HepG2 (cell line): ENCODE measurements around the gene BLCAP. TPM values are rescaled to one million over a fixed set of nuclear protein-coding genes. Genes with fewer than 3 reads are reported as not detected.

ENCODE experiments used
- ATAC-seq: fragments of 200-7000 bp; cut with Tn5 transposase; 3 replicates; pipeline ENCODE4 v1.9.1; 2020; ENCODE audit warnings: mild to moderate bottlenecking, moderate library complexity
- BruUV-seq: library from RNA; stranded (reverse); fragments of 400-500 nt; replicated peaks from 2 replicates; lab custom pipeline; 2021; lab: Mats Ljungman, UMichigan
- CTCF ChIA-PET: fragments of 300-600 bp; formaldehyde crosslinking; extraction: SDS; loops from one replicate; lab custom pipeline; 2021; ENCODE audit warnings: low total read pairs, inconsistent platforms, low intra/inter-chr PET ratio; lab: Yijun Ruan, JAX
- POLR2A ChIA-PET: fragments of 350-600 bp; sonication (Branson Sonifier 250); formaldehyde crosslinking; loops from one replicate; lab custom pipeline; 2020; ENCODE audit warnings: antibody characterized with exemption, inconsistent platforms; lab: Yijun Ruan, JAX
- DNase-seq: peaks from one replicate; pipeline ENCODE4 v3.0.0-alpha.2; 2015; ENCODE audit warnings: low spot score
- FAIRE-seq: peaks from 3 replicates; lab custom pipeline; 2011; peaks lifted over from hg19 to GRCh38; lab: Jason Lieb, UNC
- H2AFZ ChIP-seq: one replicate; pipeline ENCODE4 v1.6.1; 2011; ENCODE audit warnings: low read length, inconsistent platforms
- H3K27ac ChIP-seq: fragments of 300-600 bp; 3 replicates; pipeline ENCODE4 v1.8.0; 2011; ENCODE audit warnings: mixed run types, mild to moderate bottlenecking, mixed read lengths, low read length, inconsistent platforms; ENCODE audit not compliant: insufficient read depth; ENCODE audit errors: extremely low read length
- H3K27me3 ChIP-seq, 2 experiments: fragments of 200-600 bp in 1 of 2; 2 replicates in 1 of 2; 3 replicates in 1 of 2; pipeline versions ENCODE4 v1.6.0 to v1.8.0; 2011; ENCODE audit warnings: low read length in 2 of 2, mild to moderate bottlenecking in 2 of 2, moderate library complexity in 2 of 2, inconsistent platforms in 1 of 2; ENCODE audit not compliant: insufficient read depth in 2 of 2, control insufficient read depth in 1 of 2
- H3K36me3 ChIP-seq, 2 experiments: fragments of 200-600 bp in 1 of 2; replicated peaks in 1 of 2; 2 replicates in 1 of 2; 3 replicates in 1 of 2; pipeline versions ENCODE4 v1.5.1 to v1.8.0; 2011; ENCODE audit warnings: low read length in 2 of 2, inconsistent platforms in 1 of 2; ENCODE audit not compliant: insufficient read depth in 2 of 2, control insufficient read depth in 1 of 2
- H3K4me1 ChIP-seq: 2 replicates; pipeline ENCODE4 v1.5.1; 2012; ENCODE audit warnings: low read length, inconsistent platforms; ENCODE audit not compliant: insufficient read depth
- H3K4me2 ChIP-seq: 2 replicates; pipeline ENCODE4 v1.6.0; 2011; ENCODE audit warnings: low read depth, low read length, inconsistent platforms
- H3K4me3 ChIP-seq, 3 experiments: fragments of 200-600 bp in 1 of 3; sonication (generic), shearing (Covaris generic) in 1 of 3; replicated peaks in 1 of 3; 2 replicates each; pipeline ENCODE4 v1.5.1; 2011 to 2016; ENCODE audit warnings: low read length in 3 of 3, inconsistent platforms in 2 of 3, low read depth in 2 of 3, mild to moderate bottlenecking in 2 of 3, control low read depth in 1 of 3, mixed read lengths in 1 of 3; ENCODE audit not compliant: insufficient read depth in 1 of 3
- H3K79me2 ChIP-seq: one replicate; pipeline ENCODE4 v1.6.1; 2011; ENCODE audit warnings: low read length, inconsistent platforms; ENCODE audit not compliant: insufficient read depth
- H3K9ac ChIP-seq: 2 replicates; pipeline ENCODE4 v1.6.0; 2011; ENCODE audit warnings: mild to moderate bottlenecking, low read depth, low read length, inconsistent platforms; ENCODE audit not compliant: insufficient read depth
- H3K9me3 ChIP-seq: 2 replicates; pipeline ENCODE4 v1.5.1; 2012; ENCODE audit warnings: mild to moderate bottlenecking, low read length
- H4K20me1 ChIP-seq: 2 replicates; pipeline ENCODE4 v1.6.0; 2011; ENCODE audit warnings: inconsistent platforms, mild to moderate bottlenecking, low read length, moderate library complexity; ENCODE audit not compliant: insufficient read depth
- ETV6 ChIP-seq: sonication (generic); formaldehyde crosslinking; conservative IDR thresholded peaks from 2 replicates; pipeline ENCODE4 v1.4.0; 2020; ENCODE audit warnings: missing genetic modification reagents
- FOXA1 ChIP-seq, 2 experiments: fragments of 450-650 bp in 1 of 2; sonication (generic) in 1 of 2; formaldehyde crosslinking in 1 of 2; IDR thresholded peaks; 2 replicates each; pipeline versions ENCODE4 v1.4.0 to v1.6.1; 2016 to 2020; ENCODE audit warnings: missing genetic modification reagents in 1 of 2
- RAD21 ChIP-seq: fragments of 450-650 bp; formaldehyde crosslinking; IDR thresholded peaks from 2 replicates; pipeline ENCODE4 v1.5.0; 2020; ENCODE audit warnings: mild to moderate bottlenecking
- STAG1 ChIP-seq: sonication (generic); formaldehyde crosslinking; IDR thresholded peaks from 2 replicates; pipeline ENCODE4 v1.4.0; 2020; ENCODE audit warnings: missing genetic modification reagents
- TEAD2 ChIP-seq: sonication (generic); formaldehyde crosslinking; IDR thresholded peaks from 2 replicates; pipeline ENCODE4 v1.9.0; 2021; ENCODE audit warnings: missing genetic modification reagents
- ZNF407 ChIP-seq: sonication (generic); formaldehyde crosslinking; IDR thresholded peaks from one replicate; pipeline ENCODE4 v1.5.1; 2020; ENCODE audit warnings: mild to moderate bottlenecking, missing genetic modification reagents; ENCODE audit errors: not compliant biosample characterization
- ZNF737 ChIP-seq: sonication (generic); formaldehyde crosslinking; IDR thresholded peaks from 2 replicates; pipeline ENCODE4 v1.5.0; 2020; ENCODE audit warnings: missing genetic modification reagents, mild to moderate bottlenecking, borderline replicate concordance
- ZSCAN29 ChIP-seq: sonication (generic); formaldehyde crosslinking; conservative IDR thresholded peaks from 2 replicates; pipeline ENCODE4 v1.4.0; 2020; ENCODE audit warnings: mild to moderate bottlenecking, missing genetic modification reagents
- WGBS: methylation state at CpG from one replicate; pipeline ENCODE4 v1.1.6; 2017; ENCODE audit warnings: low lambda C conversion rate; 5-methylcytosine and 5-hydroxymethylcytosine counted together
- in situ Hi-C: cut with HindIII; loops from 2 replicates; pipeline ENCODE4 v1.10.0; 2017; ENCODE audit warnings: low pct_unique_long_range_greater_than_20kb; ENCODE audit not compliant: extremely low pct_ligation_motif_present
- intact Hi-C: fragments of 100-400 bp; cut with micrococcal nuclease; formaldehyde crosslinking; loops from one replicate; pipeline ENCODE4 v1.10.0; 2022; ENCODE audit not compliant: unreplicated experiment
- polyA plus RNA-seq, 8 experiments: library from polyadenylated mRNA; depleted of rRNA in 3 of 8; stranded (reverse) in 7 of 8; unstranded in 1 of 8; fragments of >200 nt; fragmentation: Illumina TruSeq in 4 of 8; extraction: Trizol in 4 of 8; gene quantifications; 2 replicates each; pipeline versions ENCODE4 v1.2.1 to v1.2.3, GENCODE V29; 2011 to 2016; ENCODE audit warnings: low read depth in 4 of 8, missing spikeins in 1 of 8, mixed read lengths in 1 of 8; ENCODE audit not compliant: insufficient read depth in 1 of 8
- total RNA-seq, 5 experiments: library from RNA; depleted of rRNA; stranded (reverse); fragments of >200 nt; fragmentation: Illumina TruSeq; extraction: Trizol; gene quantifications; 2 replicates each; pipeline ENCODE4 v1.2.3, GENCODE V29; 2016; ENCODE audit warnings: low read depth in 1 of 5
- TF ChIP-seq, protein P1 (sequence below): sonication (generic); formaldehyde crosslinking; IDR thresholded peaks from 2 replicates; pipeline ENCODE4 v1.5.0; 2020; ENCODE audit warnings: mild to moderate bottlenecking, missing genetic modification reagents, moderate library complexity

BLCAP gene
- total and polyA plus RNA-seq, 2 of the 13 experiments (the other 11 are each of a cell fraction or from before 2014, with no cell fraction given), result 52.4 to 86.8 TPM

GRCh38 chr20:37501940-37502339 is 25.7 kb downstream of the BLCAP start:
- TF ChIP-seq FOXA1 (IDR thresholded peaks at IDR 0.05) (no peak), FOXA1 (CRISPR knock-in tag; IDR thresholded peaks at IDR 0.05) (peak; percentile 73), ZNF737 (no peak), ETV6 (no peak), STAG1 (CRISPR knock-in tag) (peak; percentile 31; the same call in 1 of the 2 replicates), TEAD2 (CRISPR knock-in tag) (no peak), RAD21 (CRISPR knock-in tag) (peak; percentile 44; the same call in 1 of the 2 replicates)
- TF ChIP-seq, protein P1, sequence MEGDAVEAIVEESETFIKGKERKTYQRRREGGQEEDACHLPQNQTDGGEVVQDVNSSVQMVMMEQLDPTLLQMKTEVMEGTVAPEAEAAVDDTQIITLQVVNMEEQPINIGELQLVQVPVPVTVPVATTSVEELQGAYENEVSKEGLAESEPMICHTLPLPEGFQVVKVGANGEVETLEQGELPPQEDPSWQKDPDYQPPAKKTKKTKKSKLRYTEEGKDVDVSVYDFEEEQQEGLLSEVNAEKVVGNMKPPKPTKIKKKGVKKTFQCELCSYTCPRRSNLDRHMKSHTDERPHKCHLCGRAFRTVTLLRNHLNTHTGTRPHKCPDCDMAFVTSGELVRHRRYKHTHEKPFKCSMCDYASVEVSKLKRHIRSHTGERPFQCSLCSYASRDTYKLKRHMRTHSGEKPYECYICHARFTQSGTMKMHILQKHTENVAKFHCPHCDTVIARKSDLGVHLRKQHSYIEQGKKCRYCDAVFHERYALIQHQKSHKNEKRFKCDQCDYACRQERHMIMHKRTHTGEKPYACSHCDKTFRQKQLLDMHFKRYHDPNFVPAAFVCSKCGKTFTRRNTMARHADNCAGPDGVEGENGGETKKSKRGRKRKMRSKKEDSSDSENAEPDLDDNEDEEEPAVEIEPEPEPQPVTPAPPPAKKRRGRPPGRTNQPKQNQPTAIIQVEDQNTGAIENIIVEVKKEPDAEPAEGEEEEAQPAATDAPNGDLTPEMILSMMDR (CRISPR knock-in tag), result peak; percentile 44
- Histone ChIP-seq H4K20me1 (no peaks in the 10 kb centered on the region), H3K9me3 (no peaks in the 10 kb centered on the region), H3K4me3 (no peak overlapping the region), H3K36me3 (no peaks in the 10 kb centered on the region), H3K27me3 (no peaks in the 10 kb centered on the region), H2AFZ (no peak overlapping the region), H3K9ac (no peak overlapping the region), H3K4me1 (peaks cover 26% of the 10 kb centered on the region), H3K79me2 (no peaks in the 10 kb centered on the region), H3K4me2 (no peak overlapping the region), H3K27ac (no peak overlapping the region)
- intact Hi-C loops (no loop called here), in situ Hi-C loops (no loop called here)
- POLR2A ChIA-PET, result interaction anchor here (1.4 kb wide), 1 partner anchor 25 kb away, joined by 3 read pairs; the partner anchor contains the start of gene BLCAP
- ATAC-seq (peak; percentile 30), FAIRE-seq (no peak), DNase-seq (no peak)
- BruUV-seq, result no TSS peak
- 85% methylated on average over 7 of the region's 7 CpGs for WGBS
- CTCF ChIA-PET, result no interaction called here

DNA sequence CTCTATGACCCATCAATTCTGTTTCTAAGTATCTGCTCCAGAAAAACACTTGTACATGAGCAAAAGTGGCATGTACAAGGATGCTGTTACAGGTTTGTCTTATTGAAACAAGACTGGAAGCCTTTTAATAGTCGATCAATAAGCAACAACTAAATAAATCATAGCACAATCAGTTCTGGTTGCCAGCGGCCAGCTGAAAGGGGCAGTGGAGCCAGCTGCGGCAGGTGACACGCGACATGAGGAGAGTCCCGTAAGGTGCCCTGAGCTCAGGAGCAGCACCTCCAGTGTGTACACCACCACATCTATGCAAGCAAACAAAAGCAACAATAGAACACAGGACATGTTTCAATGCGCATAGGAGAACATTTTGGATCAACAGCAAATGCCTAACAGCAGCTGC is 27.4 kb downstream of the BLCAP start:
- ChIA-PET POLR2A (no interaction called here), CTCF (no interaction called here)
- DNase-seq (no peak), FAIRE-seq (no peak), ATAC-seq (no peak)
- Histone ChIP-seq H3K27ac (no peak overlapping the region), H3K36me3 (no peaks in the 10 kb centered on the region), H3K9ac (no peak overlapping the region), H3K9me3 (no peaks in the 10 kb centered on the region), H3K27me3 (no peaks in the 10 kb centered on the region), H3K4me2 (no peak overlapping the region), H3K4me3 (no peak overlapping the region), H3K79me2 (no peaks in the 10 kb centered on the region), H3K4me1 (peaks cover 9% of the 10 kb centered on the region), H4K20me1 (no peaks in the 10 kb centered on the region), H2AFZ (no peak overlapping the region)
- BruUV-seq, result no TSS peak
- WGBS, result 95% methylated on average over 7 of the region's 7 CpGs
- intact Hi-C loops (no loop called here), in situ Hi-C loops (no loop called here)
- TF ChIP-seq ZSCAN29 (CRISPR knock-in tag), result no peak
- TF ChIP-seq ZNF407 (CRISPR knock-in tag), result no peak
